T47D (cell line): ENCODE results near the gene PBOV1.
A peak's percentile ranks its signal among the peaks of the same experiment; 100 is the strongest.

ENCODE experiments used
- DNase-seq, 2 experiments: peaks; one replicate each; pipeline versions ENCODE4 v3.0.0 to v3.0.0-alpha.2; 2011 to 2012; ENCODE audit warnings: low read depth in 1 of 2, low spot score in 1 of 2
- JUND ChIP-seq: IDR thresholded peaks from 2 replicates; pipeline ENCODE4 v1.6.1; 2012; ENCODE audit warnings: low read depth
- in situ Hi-C: cut with HindIII; loops from 2 replicates; pipeline ENCODE4 v1.10.0; 2016; ENCODE audit warnings: low sequenced_read_pairs, low pct_unique_long_range_greater_than_20kb

The PBOV1 gene

DNA sequence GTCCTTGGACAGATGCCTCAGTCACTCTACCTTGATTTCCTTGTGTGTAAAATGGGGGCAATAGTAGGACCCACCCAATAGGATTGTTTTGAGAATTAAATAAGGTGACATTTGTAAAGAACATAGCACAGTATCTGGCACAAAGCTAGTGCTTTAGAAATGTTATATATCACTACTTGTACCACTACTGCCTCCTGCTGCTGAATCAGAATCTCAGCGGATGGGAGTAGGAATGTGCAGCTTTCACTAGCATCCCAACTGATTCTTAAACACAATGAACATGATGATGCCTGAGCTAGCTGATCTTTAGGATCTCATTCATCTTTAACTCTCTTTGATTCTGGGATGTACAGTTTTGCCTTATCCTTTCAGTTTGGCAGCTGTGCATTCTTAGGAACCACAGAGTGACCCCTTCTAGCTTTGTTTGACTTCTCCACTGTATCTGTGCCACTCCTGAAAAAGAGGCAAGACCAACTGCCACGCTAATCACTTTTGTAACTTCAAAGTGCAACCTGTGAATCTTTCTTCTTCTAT lies 7.2 kb downstream of the PBOV1 start:
- no peak for TF ChIP-seq JUND
- in situ Hi-C loops: no loop called here
- no peak for DNase-seq

DNA sequence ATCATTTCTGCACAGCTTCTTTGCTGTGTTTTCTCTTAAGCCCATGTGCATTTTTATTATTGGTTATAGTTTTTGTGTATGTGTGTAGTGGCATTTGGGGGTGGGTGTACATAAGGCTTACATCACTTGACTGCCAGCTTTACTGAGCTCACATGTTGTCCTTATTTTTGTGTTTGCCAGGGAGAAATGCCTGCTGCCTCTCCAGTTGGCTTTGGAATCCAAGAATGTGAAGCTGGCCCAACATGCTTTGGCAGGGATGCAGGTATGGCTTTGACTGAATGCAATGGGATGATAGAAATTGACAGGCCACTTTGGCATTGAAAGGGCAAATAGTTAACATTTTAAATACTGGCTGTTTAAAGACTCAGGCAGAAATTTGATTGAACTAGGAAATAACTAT lies 11.4 kb downstream of the PBOV1 start:
- no peak for TF ChIP-seq JUND
- in situ Hi-C loops: no loop called here
- no peak for DNase-seq

DNA sequence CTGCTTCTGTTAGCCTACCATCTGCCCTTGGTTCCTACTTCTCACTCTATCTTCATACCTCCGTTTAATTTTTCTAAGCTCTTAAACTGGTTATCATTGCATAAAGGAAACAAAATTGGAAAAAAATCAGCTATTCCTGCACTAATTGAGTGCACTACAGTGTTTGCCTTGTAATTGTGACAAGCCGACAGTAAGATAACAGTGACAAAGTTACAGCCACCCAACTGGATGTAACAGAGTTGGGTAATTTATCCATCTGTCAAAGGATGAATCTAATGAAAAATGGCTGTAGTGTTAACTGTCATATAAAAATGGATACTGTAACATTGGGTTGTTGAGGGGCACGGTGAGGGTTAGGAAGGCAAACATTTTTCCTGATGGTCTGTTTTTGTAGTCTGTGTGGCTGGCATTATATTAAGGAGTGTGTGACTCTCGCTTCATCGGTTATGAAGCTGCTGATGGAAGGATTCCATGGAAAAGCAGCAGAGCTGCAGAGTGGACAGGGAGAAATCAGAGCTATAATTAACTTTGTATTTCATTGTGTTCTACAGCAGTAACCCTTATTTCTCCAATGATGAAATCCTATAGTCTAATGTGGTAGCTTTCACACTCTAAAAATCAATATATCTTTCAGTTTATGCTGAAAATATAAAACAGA lies 12.7 kb downstream of the PBOV1 start:
- no peak for TF ChIP-seq JUND
- in situ Hi-C loops: no loop called here
- no peak for DNase-seq

DNA sequence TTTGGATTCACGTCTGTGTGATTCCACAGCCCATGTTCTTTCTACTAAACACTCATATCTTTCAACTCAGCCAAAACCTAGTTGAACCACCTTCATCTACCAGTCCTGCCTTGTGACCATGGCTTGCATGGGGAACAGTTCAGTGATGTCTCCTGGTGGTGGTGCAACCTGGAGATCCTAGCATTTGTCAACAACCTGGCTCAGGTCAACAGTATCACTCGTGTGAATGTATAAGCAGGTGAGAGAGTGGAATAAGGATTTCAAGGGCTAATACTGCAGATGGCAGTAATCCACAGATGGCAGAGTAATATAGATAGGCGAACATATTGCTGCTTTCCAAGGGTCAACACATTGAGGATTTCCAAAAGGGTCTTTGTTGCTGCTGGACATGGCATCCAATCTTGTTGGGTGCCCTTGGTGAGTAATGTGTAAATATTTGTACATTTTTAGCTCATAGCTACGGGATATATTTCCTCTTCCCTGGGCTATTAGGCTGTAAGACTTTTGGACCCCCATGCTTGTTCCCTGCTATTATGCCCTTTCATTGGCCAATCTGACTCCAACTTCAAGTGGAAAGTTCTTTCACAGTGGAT lies 13.4 kb downstream of the PBOV1 start:
- DNase-seq: no peak
- no peak for TF ChIP-seq JUND
- in situ Hi-C loops: no loop called here

DNA sequence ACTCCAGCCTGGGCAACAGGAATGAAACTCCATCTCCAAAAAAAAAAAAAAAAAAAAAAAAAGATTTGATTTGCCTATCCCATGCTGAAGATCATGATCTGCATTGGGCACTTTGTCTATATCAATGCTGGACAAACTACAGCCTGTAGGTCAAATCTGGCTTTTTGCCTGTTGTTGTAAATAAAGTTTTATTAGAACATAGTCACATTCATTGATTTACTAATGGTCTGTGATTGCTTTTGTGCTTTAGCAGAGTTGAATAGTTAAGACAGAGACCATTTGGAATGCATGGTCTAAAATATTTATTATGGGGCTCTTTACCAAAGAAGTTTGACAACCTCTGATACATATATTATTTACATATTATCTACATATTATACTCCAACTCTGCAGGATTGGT lies 14.0 kb downstream of the PBOV1 start:
- no peak for DNase-seq
- in situ Hi-C loops: no loop called here
- TF ChIP-seq JUND: no peak

DNA sequence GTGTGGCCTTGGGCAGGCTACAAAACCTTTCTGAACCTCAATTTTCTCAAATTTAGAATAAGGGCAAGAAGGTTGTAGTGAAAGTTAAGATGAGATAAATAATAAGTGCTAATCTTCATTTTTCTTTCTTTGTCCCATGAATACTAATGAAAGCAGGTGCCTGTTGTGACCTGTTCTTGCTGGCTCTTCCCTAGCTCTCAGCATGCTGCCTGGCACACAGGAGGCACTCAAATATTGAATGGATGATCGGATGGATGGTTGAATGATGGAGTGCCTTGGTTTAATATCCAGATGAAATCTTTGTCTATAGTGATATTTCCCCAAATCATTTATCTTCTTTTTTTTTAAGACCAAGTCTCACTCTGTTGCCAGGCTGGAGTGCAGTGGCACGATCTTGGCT lies 15.0 kb downstream of the PBOV1 start:
- TF ChIP-seq JUND: no peak
- DNase-seq: no peak
- in situ Hi-C loops: no loop called here

DNA sequence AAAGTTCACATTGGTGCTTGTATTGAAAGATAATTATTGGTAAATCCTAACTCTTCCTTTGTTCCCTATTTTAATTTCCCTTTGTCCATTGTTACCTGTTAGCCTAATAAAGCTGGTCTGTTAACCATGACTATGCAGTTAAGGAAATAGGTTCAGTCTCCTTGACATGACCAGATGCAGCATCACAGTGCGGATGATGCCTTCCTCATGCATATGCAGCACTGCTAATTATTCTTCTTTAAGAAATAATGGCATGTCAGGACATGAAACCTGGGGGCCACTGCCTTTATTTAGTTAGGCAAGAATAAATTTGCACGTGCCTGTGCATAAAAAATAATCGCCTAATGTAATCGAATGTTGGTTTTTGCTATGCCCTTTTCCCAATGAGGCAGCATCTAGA lies 16.5 kb downstream of the PBOV1 start:
- no peak for DNase-seq
- TF ChIP-seq JUND: no peak
- in situ Hi-C loops: no loop called here

DNA sequence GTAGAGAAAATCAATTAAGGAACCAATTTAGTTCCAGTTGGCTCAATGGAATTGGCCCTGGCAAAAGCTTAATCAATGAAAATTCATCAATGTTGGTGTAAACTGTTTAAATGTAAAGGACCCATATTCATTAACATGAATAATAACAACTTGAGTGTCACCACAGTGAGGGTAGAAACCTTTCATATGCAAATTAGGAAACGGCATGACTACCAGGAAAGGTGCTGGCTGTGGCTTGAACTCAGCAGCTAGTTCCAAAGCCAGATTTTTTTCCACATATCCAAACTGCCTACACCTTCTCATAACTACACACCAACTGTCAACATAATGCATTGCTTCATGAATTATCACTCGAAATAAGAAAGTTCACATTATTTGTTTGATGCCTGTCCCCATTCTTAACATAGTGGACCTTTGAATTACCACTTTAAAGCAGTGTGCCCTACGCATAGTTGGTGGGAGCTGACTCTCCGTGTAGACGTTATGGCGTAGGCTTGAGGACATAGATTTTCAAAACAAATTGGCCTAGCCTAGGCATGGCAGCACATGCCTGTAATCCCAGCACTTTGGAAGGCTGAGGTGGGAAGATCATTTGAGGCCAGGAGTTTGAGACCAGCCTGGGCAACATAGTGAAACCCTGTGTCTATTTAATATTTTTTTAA lies 19.7 kb downstream of the PBOV1 start:
- in situ Hi-C loops: no loop called here
- DNase-seq: no peak
- no peak for TF ChIP-seq JUND

DNA sequence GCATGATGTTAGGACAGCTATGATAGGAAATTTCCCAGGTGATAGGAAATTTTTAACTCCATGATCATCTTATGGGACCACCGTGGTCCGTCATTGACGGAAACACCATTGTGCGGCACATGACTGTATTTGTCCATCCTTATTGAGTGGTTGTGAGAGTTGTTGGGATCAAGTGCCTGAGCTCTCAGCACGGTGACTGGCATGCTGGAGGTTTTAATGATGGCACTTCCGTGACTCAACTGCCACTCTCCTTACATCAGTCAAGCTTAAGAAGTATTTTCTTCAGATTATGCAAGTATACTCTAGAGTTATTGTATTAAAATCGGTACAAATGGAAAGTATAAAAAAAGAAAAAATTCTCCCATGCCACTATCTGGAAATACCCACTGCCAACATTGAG lies 20.7 kb downstream of the PBOV1 start:
- DNase-seq: no peak
- no peak for TF ChIP-seq JUND
- in situ Hi-C loops: no loop called here

DNA sequence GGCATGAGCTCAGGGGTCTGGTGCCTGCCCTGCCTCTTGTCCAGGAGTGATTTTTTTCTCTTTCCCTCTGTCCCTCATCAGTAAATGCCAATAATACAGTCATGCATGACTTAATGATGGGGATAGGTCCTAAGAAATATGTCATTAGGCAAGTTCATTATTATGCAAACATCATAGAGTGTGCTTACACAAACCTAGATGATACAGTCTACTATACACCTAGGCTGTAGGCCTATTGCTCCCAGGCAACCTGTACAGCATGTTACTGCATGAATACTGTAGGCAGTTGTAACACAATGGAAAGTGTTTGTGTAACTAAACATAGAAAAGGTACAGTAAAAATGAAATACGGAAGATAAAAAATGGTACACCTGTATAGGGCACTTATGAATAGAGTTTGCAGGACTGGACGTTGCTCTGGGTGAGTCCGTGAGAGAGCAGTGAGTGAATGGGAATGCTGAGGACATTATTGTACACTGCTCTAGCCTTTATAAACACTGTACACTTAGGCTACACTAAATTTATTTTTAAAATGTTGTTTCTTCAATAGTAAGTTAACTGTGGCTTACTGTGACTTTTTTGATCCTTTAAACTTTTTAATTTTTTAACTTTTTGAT lies 22.1 kb downstream of the PBOV1 start:
- no peak for DNase-seq
- in situ Hi-C loops: no loop called here
- TF ChIP-seq JUND: no peak

DNA sequence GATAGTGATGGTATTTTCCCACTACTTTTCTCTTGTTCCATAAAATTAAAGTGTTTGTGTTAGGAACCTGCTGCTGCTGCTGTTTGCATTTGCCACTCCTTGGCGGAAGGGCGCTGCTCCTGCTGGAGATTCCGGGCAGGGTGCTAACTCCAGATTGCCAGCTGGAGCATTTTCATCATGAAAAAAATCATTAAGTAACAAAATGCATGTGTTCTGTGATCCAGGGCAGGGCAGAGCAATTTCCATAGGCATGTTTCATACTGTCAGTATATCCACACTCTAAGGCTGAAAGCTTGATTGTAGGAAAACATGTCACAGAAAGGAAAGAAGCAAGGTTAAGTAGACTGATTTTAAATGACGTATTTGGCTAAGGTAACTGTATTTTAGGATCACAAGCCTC lies 24.0 kb downstream of the PBOV1 start:
- no peak for TF ChIP-seq JUND
- in situ Hi-C loops: no loop called here
- no peak for DNase-seq

DNA sequence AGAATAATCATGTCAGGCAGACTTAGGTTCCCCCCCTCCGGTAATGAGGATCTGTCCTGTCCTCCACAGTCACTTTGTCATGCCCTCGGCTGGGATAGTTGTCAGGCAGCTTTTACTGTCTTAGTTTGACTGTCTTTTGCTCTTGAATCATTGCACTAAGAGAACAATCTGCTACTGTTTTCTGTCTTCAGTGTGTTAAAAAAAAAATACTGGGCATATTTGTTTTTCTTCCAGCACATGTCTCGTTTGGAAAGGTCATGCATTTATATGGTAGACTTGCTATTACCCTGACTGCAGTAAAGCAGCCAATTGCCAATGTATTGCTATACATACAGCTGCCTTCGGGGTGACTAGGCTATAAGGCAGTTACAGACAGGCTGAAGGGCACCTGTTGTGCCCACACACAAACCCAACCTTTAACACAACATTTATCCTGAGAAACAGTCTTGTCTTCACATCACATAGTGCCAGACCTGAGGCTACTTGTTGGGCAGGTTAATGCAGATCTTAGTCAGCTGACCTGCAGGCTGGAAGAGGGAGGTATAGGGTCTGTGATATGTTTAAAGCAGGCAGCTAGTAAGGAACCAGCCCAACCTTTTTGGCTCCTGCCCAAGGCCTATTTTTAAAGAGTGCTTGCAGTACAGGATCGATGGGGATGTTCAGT lies 29.9 kb downstream of the PBOV1 start:
- peak in 1 of 2 experiments; percentile 60 for DNase-seq
- in situ Hi-C loops: no loop called here
- TF ChIP-seq JUND: no peak

DNA sequence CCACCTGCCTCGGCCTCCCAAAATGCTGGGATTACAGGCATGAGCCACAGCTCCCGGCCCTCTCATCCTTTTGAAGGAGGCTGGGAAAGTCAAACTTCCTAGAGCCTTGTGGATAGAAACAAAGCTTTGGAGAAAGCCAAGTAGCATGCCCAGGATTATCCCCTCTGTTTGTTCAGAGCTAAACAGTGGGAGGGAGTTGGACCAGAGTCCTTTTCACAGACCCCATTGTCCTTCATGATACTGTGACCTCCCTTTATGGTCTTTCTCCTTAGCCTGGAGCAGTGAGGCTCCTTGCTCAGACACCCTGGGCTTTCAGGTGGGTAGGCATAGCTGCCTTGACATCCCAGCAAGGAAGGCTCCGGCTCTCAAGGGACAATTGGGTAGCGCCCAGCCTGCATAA lies 31.1 kb downstream of the PBOV1 start:
- in situ Hi-C loops: no loop called here
- TF ChIP-seq JUND: no peak
- no peak for DNase-seq
